GM12891 (cell line): Measurements from ENCODE around the gene CEP83.

Experiments
- POLR2A ChIP-seq: IDR thresholded peaks from 2 replicates; pipeline ENCODE4 v1.6.1; 2011; ENCODE audit warnings: low read depth, low read length, control low read depth
- POLR2AphosphoS5 ChIP-seq: IDR thresholded peaks from 2 replicates; pipeline ENCODE4 v1.6.1; 2011; ENCODE audit warnings: low read depth, low read length, control low read depth
- TAF1 ChIP-seq: IDR thresholded peaks from 2 replicates; pipeline ENCODE4 v1.6.1; 2011; ENCODE audit warnings: low read depth, low read length, control low read depth

GRCh38 chr12:94386422-94386821 is 73.2 kb downstream of the CEP83 start:
- no peak for TF ChIP-seq POLR2A
- no peak for TF ChIP-seq POLR2AphosphoS5
- TF ChIP-seq TAF1: no peak
